ENCODE measurements around the gene PREP.

GRCh38 chr6:105282631-105283585, 120.0 kb downstream of the PREP start:
- TF ChIP-seq YY1 (IDR thresholded peaks at IDR 0.05; ENCODE audit: insufficient read depth, insufficient read length) (no peak), ZNF274 (IDR thresholded peaks at IDR 0.05; ENCODE audit: low read depth, low read length) (no peak)

Measured in NT2/D1 (cell line).